Activated CD4-positive, alpha-beta T cell treated with anti-CD3 and anti-CD28 coated beads for 36 hours (primary cell): ENCODE results near the gene SLC12A7. TPM values are rescaled to one million over a fixed set of nuclear protein-coding genes. Genes with fewer than 3 reads are reported as not detected.

Experiments used
- ATAC-seq: fragments of 200-7000 bp; cut with Tn5 transposase; one replicate; pipeline ENCODE4 v1.10.0; 2021; ENCODE audit warnings: mild to moderate bottlenecking, moderate library complexity
- CTCF ChIA-PET: fragments of 350-600 bp; sonication (Branson Sonifier 250); formaldehyde crosslinking; loops from one replicate; lab custom pipeline; 2021; ENCODE audit warnings: antibody characterized with exemption; lab: Charles Lee
- POLR2A ChIA-PET: fragments of 350-600 bp; sonication (Branson Sonifier 250); formaldehyde crosslinking; loops from one replicate; lab custom pipeline; 2021; ENCODE audit warnings: antibody characterized with exemption, inconsistent platforms; lab: Charles Lee
- DNase-seq: peaks from one replicate; pipeline ENCODE4 v3.0.0-alpha.2; 2020
- H3K27ac Mint-ChIP-seq: one replicate; pipeline ENCODE4 v1.8.0; 2021; ENCODE audit warnings: mixed read lengths
- H3K27me3 Mint-ChIP-seq: one replicate; pipeline ENCODE4 v1.8.0; 2021; ENCODE audit warnings: mixed read lengths
- H3K36me3 Mint-ChIP-seq: one replicate; pipeline ENCODE4 v1.8.0; 2021; ENCODE audit warnings: low read depth, mixed read lengths
- H3K4me1 Mint-ChIP-seq: one replicate; pipeline ENCODE4 v1.8.0; 2021; ENCODE audit warnings: mixed read lengths
- H3K4me3 Mint-ChIP-seq: one replicate; pipeline ENCODE4 v1.8.0; 2021; ENCODE audit warnings: mild to moderate bottlenecking, moderate library complexity, mixed read lengths
- H3K9me3 Mint-ChIP-seq: one replicate; pipeline ENCODE4 v1.8.0; 2021; ENCODE audit warnings: low read depth, mixed read lengths
- intact Hi-C, 2 experiments: fragments of 100-400 bp; cut with DNase I in 1 of 2; cut with micrococcal nuclease in 1 of 2; formaldehyde crosslinking; loops; one replicate each; pipeline versions ENCODE4 v1.14.2 to v1.15.1; 2022 to 2024; cut with DNase I, micrococcal nuclease
- total RNA-seq, 2 experiments: library from RNA; stranded (reverse); gene quantifications; one replicate each; pipeline ENCODE4 v1.2.3, GENCODE V29; 2021

Gene SLC12A7
- total RNA-seq, 2 experiments from 2014 or later, result 18.5 to 21.6 TPM

- ChIA-PET CTCF (no interaction called here), POLR2A (no interaction called here)
- ATAC-seq (no peak), DNase-seq (no peak)
- intact Hi-C loops, result no loop called here
- Mint-ChIP-seq H3K4me3 (no peak overlapping the region), H3K27me3 (no peaks in the 10 kb centered on the region), H3K27ac (no peak overlapping the region), H3K9me3 (no peaks in the 10 kb centered on the region), H3K4me1 (no peaks in the 10 kb centered on the region), H3K36me3 (peaks cover 14% of the 10 kb centered on the region)
These were observed 31.4 kb downstream of the SLC12A7 start for GRCh38 chr5:1080432-1080831.

DNA sequence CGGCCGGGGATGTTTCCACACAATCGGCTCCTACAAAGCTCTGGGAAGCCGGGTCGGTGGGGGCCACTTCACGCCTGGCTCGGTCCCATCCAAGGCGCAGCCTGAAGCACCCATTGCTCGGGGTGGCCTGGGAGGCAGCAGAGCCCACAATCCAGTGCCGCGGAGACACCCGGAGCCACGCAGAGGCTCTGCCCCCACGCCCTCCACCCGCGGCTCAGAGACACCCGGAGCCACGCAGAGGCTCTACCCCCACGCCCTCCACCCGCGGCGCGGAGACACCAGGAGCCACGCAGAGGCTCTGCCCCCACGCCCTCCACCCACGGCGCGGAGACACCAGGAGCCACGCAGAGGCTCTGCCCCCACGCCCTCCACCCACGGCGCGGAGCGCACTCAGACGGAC is 31.9 kb downstream of the SLC12A7 start:
- intact Hi-C loops, result no loop called here
- H3K27me3 Mint-ChIP-seq, result no peaks in the 10 kb centered on the region
- ChIA-PET POLR2A (no interaction called here), CTCF (no interaction called here)
- no peaks in the 10 kb centered on the region for H3K9me3 Mint-ChIP-seq
- H3K4me3 Mint-ChIP-seq, result no peak overlapping the region
- no peak for ATAC-seq
- peaks cover 16% of the 10 kb centered on the region for H3K36me3 Mint-ChIP-seq
- H3K27ac Mint-ChIP-seq, result no peak overlapping the region
- DNase-seq, result no peak
- no peaks in the 10 kb centered on the region for H3K4me1 Mint-ChIP-seq

DNA sequence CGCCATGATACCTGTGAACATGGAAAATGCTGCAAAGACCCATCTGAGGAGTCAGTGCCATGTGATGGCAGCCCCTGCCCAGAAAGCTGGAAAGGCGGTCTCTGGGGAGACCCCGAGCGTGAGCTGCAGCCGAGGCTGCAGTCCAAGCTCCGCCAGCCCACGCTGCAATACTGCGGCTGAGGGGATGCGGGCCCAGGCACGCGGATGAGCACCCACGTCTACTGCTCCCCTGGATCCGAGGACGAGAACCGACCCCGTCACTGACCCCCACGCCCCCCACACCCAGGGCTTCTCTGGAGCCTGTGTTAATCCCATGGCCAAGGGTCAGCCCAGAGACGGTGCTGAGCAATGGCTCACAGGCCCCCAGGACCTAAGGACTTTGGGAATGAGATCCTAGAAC is 32.4 kb downstream of the SLC12A7 start:
- Mint-ChIP-seq H3K36me3 (peaks cover 16% of the 10 kb centered on the region), H3K27ac (no peak overlapping the region)

GRCh38 chr5:1078851-1079250 is 33.0 kb downstream of the SLC12A7 start:
- ATAC-seq (no peak), DNase-seq (no peak)
- no peaks in the 10 kb centered on the region for H3K9me3 Mint-ChIP-seq
- H3K4me1 Mint-ChIP-seq, result no peaks in the 10 kb centered on the region
- H3K27ac Mint-ChIP-seq, result no peak overlapping the region
- POLR2A ChIA-PET, result no interaction called here
- peaks cover 14% of the 10 kb centered on the region for H3K36me3 Mint-ChIP-seq
- no peaks in the 10 kb centered on the region for H3K27me3 Mint-ChIP-seq
- intact Hi-C loops, result no loop called here
- no peak overlapping the region for H3K4me3 Mint-ChIP-seq
- CTCF ChIA-PET, result no interaction called here

More for the DNA sequence above, 32.4 kb downstream of the SLC12A7 start:
- Mint-ChIP-seq H3K4me3 (no peak overlapping the region), H3K9me3 (no peaks in the 10 kb centered on the region), H3K4me1 (no peaks in the 10 kb centered on the region), H3K27me3 (no peaks in the 10 kb centered on the region)
- ChIA-PET POLR2A (no interaction called here), CTCF (no interaction called here)
- ATAC-seq, result no peak
- intact Hi-C loops, result no loop called here
- no peak for DNase-seq

- Mint-ChIP-seq H3K4me3 (no peak overlapping the region), H3K9me3 (no peaks in the 10 kb centered on the region), H3K4me1 (no peaks in the 10 kb centered on the region), H3K27ac (no peak overlapping the region), H3K36me3 (peaks cover 13% of the 10 kb centered on the region), H3K27me3 (no peaks in the 10 kb centered on the region)
- ATAC-seq (no peak), DNase-seq (no peak)
- POLR2A ChIA-PET, result no interaction called here
- intact Hi-C loops, result no loop called here
- CTCF ChIA-PET, result no interaction called here
These were observed 33.7 kb downstream of the SLC12A7 start for GRCh38 chr5:1078206-1078605.

- Mint-ChIP-seq H3K4me1 (no peaks in the 10 kb centered on the region), H3K36me3 (peaks cover 12% of the 10 kb centered on the region), H3K4me3 (no peak overlapping the region), H3K27me3 (no peaks in the 10 kb centered on the region), H3K27ac (no peak overlapping the region), H3K9me3 (no peaks in the 10 kb centered on the region)
- CTCF ChIA-PET, result no interaction called here
- POLR2A ChIA-PET, result no interaction called here
- ATAC-seq (no peak), DNase-seq (no peak)
- intact Hi-C loops, result no loop called here
These were observed 34.3 kb downstream of the SLC12A7 start for GRCh38 chr5:1077491-1078020.

- Mint-ChIP-seq H3K27me3 (no peaks in the 10 kb centered on the region), H3K27ac (no peak overlapping the region), H3K36me3 (peaks cover 12% of the 10 kb centered on the region), H3K4me3 (no peak overlapping the region), H3K9me3 (no peaks in the 10 kb centered on the region), H3K4me1 (no peaks in the 10 kb centered on the region)
- DNase-seq, result no peak
- ChIA-PET POLR2A (no interaction called here), CTCF (no interaction called here)
- ATAC-seq, result no peak
- intact Hi-C loops, result no loop called here
These were observed 34.8 kb downstream of the SLC12A7 start for GRCh38 chr5:1077026-1077425.

- ChIA-PET POLR2A (no interaction called here), CTCF (no interaction called here)
- no peaks in the 10 kb centered on the region for H3K4me1 Mint-ChIP-seq
- H3K4me3 Mint-ChIP-seq, result no peak overlapping the region
- H3K9me3 Mint-ChIP-seq, result no peaks in the 10 kb centered on the region
- peaks cover 12% of the 10 kb centered on the region for H3K36me3 Mint-ChIP-seq
- no peak for ATAC-seq
- DNase-seq, result no peak
- intact Hi-C loops, result no loop called here
- no peaks in the 10 kb centered on the region for H3K27me3 Mint-ChIP-seq
- no peak overlapping the region for H3K27ac Mint-ChIP-seq
These were observed 35.5 kb downstream of the SLC12A7 start for GRCh38 chr5:1076406-1076805.

DNA sequence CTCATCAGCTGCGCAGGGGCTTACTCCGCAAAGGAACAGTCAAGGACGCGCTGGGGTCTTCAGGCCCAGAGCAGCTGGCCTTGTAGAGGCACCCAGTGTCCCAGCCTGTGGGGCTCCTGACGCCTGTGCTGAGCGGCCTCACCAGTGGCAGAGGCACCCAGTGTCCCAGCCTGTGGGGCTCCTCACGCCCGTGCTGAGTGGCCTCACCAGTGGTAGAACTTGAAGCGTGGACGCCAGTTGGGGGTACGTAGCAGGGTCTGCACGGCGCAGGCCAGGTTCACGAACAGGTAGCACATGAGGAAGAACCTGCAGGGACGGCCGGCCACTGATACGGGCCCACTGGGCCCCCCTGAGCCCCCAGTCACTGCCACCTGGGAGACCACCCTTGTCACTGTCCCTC is 35.9 kb downstream of the SLC12A7 start:
- H3K27ac Mint-ChIP-seq, result no peak overlapping the region
- H3K36me3 Mint-ChIP-seq, result peaks cover 7% of the 10 kb centered on the region
- POLR2A ChIA-PET, result no interaction called here
- CTCF ChIA-PET, result no interaction called here
- no peaks in the 10 kb centered on the region for H3K4me1 Mint-ChIP-seq
- ATAC-seq (no peak), DNase-seq (no peak)
- intact Hi-C loops, result no loop called here
- no peaks in the 10 kb centered on the region for H3K27me3 Mint-ChIP-seq
- H3K4me3 Mint-ChIP-seq, result no peak overlapping the region
- no peaks in the 10 kb centered on the region for H3K9me3 Mint-ChIP-seq

- no peaks in the 10 kb centered on the region for H3K27me3 Mint-ChIP-seq
- H3K4me3 Mint-ChIP-seq, result no peak overlapping the region
- intact Hi-C loops, result no loop called here
- H3K27ac Mint-ChIP-seq, result no peak overlapping the region
- no peak for DNase-seq
- H3K4me1 Mint-ChIP-seq, result no peaks in the 10 kb centered on the region
- peaks cover 3% of the 10 kb centered on the region for H3K36me3 Mint-ChIP-seq
- CTCF ChIA-PET, result no interaction called here
- no peak for ATAC-seq
- no peaks in the 10 kb centered on the region for H3K9me3 Mint-ChIP-seq
- POLR2A ChIA-PET, result no interaction called here
These were observed 36.3 kb downstream of the SLC12A7 start for GRCh38 chr5:1075555-1075881.

DNA sequence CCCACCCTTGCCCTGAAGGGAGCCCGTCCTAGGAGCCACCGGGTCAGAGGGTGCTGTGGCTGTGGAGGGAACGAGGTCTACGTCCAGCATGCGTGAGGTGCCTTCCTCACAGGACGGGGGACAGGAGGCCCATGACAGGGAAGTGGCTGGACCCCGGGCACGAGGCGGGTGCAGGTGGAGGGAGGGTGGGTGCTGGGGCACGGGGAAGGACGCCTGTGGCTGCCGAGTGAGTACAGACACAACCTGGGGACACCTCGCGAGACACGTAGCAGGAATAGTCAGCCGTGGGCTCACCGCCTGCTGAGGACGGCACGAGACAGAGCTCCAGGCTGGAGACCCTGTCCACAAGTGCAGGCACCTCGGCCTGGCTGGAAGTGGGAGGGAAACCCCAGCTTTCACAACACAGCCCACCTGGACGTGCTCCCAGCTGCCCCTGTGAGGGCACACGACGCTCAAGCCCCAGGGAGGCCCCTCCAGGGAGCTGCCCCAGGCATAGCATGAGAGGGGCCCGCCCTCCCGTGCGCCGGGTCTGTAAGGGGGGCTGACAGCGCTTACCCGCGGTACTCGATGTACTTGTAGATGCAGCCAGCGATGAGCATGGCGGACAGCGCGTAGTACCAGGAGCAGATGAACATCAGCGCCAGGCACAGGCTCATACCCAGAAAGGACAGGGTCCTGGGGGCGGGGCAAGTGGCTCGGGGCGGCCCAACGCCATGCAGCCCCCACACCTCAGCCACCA is 36.9 kb downstream of the SLC12A7 start:
- ChIA-PET POLR2A (no interaction called here), CTCF (no interaction called here)
- DNase-seq (no peak), ATAC-seq (no peak)
- Mint-ChIP-seq H3K4me3 (no peak overlapping the region), H3K4me1 (no peaks in the 10 kb centered on the region), H3K36me3 (peaks cover 3% of the 10 kb centered on the region), H3K9me3 (no peaks in the 10 kb centered on the region), H3K27me3 (no peaks in the 10 kb centered on the region), H3K27ac (no peak overlapping the region)
- intact Hi-C loops, result no loop called here

- H3K27me3 Mint-ChIP-seq, result no peaks in the 10 kb centered on the region
- intact Hi-C loops, result no loop called here
- CTCF ChIA-PET, result no interaction called here
- POLR2A ChIA-PET, result no interaction called here
- peaks cover 3% of the 10 kb centered on the region for H3K36me3 Mint-ChIP-seq
- no peak overlapping the region for H3K4me3 Mint-ChIP-seq
- no peak for DNase-seq
- H3K4me1 Mint-ChIP-seq, result no peaks in the 10 kb centered on the region
- H3K27ac Mint-ChIP-seq, result no peak overlapping the region
- no peak for ATAC-seq
- H3K9me3 Mint-ChIP-seq, result no peaks in the 10 kb centered on the region
These were observed 37.6 kb downstream of the SLC12A7 start for GRCh38 chr5:1074226-1074625.
